Hematopoietic multipotent progenitor cell (in vitro differentiated cells): ENCODE measurements around the gene DNAH1. TPM values are rescaled to one million over a fixed set of nuclear protein-coding genes. Genes with fewer than 3 reads are reported as not detected.

Experiments used
- DNase-seq, 3 donors: peaks; one replicate each; pipeline ENCODE4 v3.0.0-alpha.2; 2011 to 2015; ENCODE audit warnings: low read depth in 2 of 3, low spot score in 2 of 3
- small RNA-seq: library from RNA; depleted of rRNA; stranded (forward); fragments of <200 nt; gene quantifications from one replicate; pipeline ENCODE3, GENCODE V24; 2012
- total RNA-seq: library from RNA; depleted of rRNA; stranded (reverse); fragments of >200 nt; gene quantifications from one replicate; pipeline ENCODE4 v1.2.3, GENCODE V29; 2012

The DNAH1 gene
- total RNA-seq, 1 donor, result 47.1 TPM

DNA sequence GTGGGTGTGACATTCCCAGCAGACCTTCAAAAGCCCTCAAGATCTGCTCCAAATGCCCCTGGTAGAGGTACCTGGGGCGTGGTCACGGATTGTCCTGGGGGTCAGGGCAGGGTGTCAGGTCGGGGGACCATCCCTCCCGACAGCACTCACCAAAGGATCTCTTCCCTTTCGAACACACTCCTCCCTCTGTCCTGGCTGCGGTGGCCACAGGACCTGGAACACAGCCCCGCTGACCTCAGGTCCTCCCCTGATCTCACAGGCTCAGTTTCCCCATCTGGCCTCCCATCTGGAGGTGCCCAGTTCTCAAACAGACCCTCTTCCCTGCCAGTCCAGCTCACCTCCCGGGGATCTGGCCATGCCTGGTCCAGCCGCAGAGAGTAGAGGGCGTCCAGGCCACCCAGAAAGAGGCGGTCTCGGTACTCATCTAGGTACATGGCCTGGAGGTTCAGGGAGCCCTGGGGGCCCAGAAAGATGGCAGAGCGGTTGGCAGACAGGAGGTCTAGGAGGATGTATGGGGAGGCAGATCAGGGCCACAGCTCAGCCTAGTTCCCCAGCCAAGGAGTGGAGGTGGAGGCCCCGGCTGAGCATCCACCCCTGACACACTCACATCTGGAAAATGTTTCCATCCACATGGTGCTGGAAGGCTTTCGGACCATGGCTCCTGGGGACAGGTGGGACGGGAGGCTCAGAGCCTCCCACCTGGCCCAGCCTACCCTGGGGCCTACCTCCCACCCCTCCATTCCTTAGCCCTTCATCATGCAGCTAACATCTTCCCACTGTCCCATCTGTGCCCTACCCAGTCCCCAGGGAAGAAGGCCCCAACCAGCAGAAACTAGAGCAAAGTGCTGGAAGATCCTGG lies 126.5 kb downstream of the DNAH1 start:
- DNase-seq, result no peak

DNA sequence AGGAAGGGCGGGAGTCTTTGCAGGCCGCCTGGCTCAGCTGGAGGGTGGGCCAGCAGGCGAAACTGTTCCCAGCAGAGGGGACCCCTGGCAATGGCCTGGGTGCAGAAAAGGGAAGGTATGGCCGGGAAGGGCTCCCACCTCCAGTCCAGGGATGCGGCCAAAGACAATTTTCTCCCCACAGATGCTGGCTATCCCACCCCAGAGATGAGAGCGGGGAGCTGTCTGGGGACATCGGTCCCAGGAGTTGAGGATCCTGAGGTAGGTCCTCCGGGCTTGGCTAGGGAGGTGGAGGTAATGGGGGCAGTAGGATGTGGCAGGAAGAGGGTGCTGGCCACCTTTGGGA lies 127.1 kb downstream of the DNAH1 start:
- no peak for DNase-seq

DNA sequence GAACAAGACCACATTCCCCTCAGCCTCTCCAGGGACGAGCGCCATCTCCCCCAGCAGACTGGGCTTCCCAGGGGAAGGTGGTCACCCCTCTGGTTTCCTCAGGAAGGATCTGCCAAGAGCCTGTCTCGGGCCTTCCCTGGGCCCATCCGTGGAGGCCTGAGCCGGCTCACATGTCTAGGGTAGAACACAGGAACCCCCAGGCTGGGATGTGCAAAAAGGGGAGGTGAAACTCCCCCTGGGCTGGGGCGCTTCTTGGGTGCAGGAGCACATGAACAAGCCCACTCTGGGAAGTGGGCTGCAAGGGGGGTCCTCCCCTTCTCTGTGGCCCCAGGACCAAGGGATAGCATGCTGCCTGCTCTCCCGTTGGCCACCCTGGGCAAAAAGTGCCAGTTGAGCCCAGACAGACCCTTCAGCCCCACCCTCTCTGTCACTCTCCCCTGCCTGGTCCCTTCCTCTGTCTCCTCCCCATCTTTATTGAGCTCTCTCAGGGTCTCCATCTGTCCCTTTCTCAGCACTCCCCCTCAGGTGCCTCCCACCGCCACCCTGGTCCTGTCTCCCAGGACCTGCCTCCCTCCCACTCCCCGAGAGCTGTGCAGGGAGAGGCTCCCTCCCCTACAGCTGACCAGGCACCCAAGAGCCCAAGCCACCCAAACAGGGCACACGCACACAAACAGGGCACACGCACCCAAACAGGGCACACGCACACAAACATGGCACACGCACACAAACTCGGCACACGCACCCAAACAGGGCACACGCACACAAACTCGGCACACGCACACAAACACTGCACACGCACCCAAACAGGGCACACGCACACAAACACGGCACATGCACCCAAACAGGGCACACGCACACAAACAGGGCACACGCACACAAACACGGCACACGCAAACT lies 127.9 kb downstream of the DNAH1 start:
- no peak for DNase-seq

DNA sequence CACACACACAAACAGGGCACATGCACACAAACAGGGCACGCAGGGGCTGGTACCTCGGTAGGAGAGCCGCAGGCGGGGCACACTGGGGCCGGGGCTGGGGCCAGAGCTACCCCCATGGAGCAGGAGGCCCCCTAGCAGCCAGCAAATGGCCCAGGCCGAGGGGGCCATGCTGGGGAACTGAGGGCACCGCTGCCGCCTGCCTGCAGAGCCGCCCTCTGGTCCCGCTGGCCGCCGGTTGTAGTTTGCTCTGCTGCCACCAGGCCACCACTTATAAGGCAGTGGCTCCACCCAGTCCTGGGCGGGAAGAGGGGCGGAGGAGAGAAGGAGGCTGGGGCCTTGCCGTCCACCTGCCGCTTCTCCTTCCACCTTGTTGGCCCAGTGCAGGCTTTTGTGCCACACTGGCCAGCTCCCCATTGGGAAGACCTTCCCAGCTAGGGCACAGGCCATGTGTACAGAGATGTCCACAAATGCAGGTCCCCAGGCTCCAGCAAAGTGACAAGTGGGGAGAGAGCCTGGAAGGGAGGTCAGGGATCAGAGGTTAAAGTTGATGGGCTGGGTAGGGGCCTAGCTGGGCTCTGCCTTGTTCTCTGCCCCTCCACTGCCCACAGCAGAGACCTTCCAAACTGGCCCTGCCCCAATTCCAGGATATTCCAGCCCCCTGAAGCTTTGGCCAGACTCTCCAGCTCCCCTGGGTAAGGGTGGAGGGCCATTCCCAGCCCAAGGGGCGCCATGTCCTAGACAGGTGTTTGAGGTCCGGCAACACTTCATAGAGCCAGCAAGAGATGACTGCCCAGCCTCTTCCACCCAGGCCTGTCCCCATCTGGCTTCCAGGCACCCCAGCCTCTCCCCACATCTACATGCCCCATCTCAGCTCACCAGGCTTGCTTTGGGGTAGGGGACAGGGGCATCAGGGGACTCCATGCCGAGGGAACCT lies 129.0 kb downstream of the DNAH1 start, which contains the start of gene SEMA3G:
SEMA3G (minus strand) TSS at position 244 of the 934 bp plus-strand sequence; CDS start at position 168, 76 bp downstream.
- peak in 2 of 3 donors; percentile 74 to 84 for DNase-seq

DNA sequence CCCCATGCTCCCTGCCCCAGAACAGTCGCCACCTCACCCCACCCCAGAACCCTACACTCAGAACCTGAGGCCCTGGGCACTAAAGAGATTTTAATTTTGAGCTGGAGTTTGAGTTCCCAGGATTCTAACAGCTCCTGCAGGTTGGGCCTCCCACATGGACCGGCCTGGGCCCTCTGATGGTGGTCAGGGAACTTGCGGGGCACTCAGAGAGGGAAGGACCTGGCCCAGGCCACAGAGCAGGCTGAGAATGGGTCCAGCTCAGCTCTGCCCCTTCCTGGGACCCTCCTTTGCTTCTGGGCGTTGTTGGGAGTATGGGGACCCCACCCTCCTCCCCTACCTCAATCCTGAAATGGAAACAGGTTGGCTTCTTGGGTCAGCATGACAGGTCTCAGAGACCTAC lies 129.9 kb downstream of the DNAH1 start:
- DNase-seq, result no peak

DNA sequence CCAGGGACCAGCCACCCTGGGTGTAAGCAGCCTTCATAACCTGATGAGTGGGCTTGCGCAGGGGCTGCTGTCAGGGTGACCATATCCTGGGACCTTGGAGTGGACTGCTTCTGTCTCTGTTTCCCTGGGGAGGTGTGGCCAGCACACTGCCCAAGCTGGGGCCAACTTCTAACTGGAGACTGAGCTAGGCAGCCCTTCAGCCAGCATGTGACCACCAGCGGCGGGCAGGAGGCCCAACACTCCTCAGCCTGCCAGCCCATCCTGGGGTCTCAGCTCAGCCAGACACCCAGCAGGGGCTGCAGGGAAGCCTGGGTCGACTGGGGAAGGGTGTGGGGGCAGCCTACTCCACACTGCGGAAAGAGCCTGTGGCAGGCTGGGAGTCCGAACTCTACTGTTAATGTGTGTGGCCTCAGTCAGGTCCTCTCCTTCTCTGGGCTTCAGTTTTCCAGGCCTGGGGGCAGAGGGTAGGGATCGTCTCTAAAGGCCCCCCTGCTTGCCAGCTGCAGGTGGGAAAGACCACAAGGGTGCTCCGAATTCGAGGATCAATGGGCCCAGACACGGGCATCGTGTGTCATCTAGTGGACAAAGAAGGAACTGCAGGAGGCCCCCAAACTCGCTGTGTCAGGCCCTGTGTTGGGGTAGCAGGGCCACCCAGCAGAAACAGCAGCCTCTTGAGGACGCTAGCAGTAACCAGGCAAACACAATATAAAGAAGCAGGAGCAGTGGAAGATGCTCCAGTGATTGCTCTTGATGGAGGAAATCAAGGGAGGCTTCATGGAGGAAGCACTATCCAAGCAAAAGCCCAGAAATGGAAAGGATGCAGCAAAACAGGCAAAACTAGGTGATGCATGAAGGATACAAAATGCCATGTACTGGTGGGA lies 130.8 kb downstream of the DNAH1 start:
- peak; percentile 58 to 85 (median 79) for DNase-seq

DNA sequence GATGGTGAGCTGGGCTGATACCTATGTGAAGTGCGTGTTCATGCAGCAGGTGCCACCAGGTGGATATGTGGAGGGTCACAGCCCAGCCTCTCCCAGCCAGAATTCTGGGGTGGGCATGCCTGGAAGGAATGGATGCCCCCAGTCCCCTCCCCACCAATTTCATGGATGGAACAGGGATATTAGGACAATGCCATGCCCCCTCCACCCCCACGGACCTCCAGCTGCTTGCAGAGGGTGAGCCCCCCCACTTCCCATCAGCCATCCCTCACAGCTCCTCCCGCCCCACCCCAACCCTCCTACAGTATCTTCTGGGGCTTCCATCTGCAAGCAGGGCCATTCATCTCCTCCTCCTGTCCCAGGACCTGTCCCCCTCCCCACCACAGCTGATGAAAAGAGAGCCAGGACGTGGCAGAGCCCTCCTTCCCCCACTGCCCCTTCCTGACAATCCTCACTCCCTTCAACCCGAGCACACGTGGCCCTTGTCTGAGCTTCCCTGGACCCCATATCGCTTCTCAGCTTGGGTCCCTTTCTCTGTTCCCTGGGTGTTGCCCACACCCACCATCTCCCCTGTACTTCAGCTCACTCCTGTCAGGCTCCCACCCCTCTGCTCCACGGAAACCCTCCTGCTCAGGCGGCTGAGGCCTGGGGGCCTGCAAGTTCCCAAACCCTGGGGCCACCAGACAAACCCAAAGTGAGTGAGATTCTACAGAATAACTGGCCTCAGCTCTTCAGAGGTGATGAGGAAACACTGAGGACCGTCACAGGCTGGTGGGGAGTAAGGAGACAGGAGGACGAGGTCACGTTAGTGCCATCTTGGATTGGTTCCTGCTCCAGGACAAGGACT lies 131.6 kb downstream of the DNAH1 start:
- DNase-seq, result no peak

Small RNA genes within 50 kb of the gene (small RNA-seq; reads per million reads assigned to genes)
- gene MIR135A1, result 0.34 reads per million
- gene MIRLET7G, result 13,411 reads per million, percentile 100 among the genes with 10 or more reads in this experiment

Other genes with a start within 250 kb of the DNAH1 start
- 6.7 TPM for gene POC1A, start 161.9 kb upstream of the DNAH1 start, total RNA-seq
- gene ALAS1, start 118.2 kb upstream of the DNAH1 start, total RNA-seq, result 25.6 TPM
- under 0.01 TPM for gene TLR9, start 90.7 kb upstream of the DNAH1 start, total RNA-seq
- 157 TPM for gene TWF2, start 77.2 kb upstream of the DNAH1 start, total RNA-seq
- gene PPM1M, start 70.6 kb upstream of the DNAH1 start, total RNA-seq, result 11.6 TPM
- gene WDR82, start 37.7 kb upstream of the DNAH1 start, total RNA-seq, result 62.2 TPM
- 36.6 TPM for gene GLYCTK, start 28.5 kb upstream of the DNAH1 start, total RNA-seq
- gene BAP1, start 93.7 kb downstream of the DNAH1 start, total RNA-seq, result 106 TPM
- gene PHF7, start 94.3 kb downstream of the DNAH1 start, total RNA-seq, result 17.5 TPM
- gene SEMA3G, start 128.8 kb downstream of the DNAH1 start, total RNA-seq, result 0.54 TPM
- gene TNNC1, start 137.7 kb downstream of the DNAH1 start, total RNA-seq, result 0.54 TPM
- gene NISCH, start 139.3 kb downstream of the DNAH1 start, total RNA-seq, result 70.6 TPM
- 19.1 TPM for gene STAB1, start 179.0 kb downstream of the DNAH1 start, total RNA-seq
- 40.4 TPM for gene NT5DC2, start 217.5 kb downstream of the DNAH1 start, total RNA-seq
- 1.9 TPM for gene UQCC5, start 220.3 kb downstream of the DNAH1 start, total RNA-seq